IMR-90 (cell line): ENCODE results near the gene IFFO2. TPM values are rescaled to one million over a fixed set of nuclear protein-coding genes. Genes with fewer than 3 reads are reported as not detected.

Experiments used
- ATAC-seq: fragments of 200-7000 bp; cut with Tn5 transposase; 2 replicates; pipeline ENCODE4 v1.9.1; 2020; ENCODE audit warnings: low read depth, mild to moderate bottlenecking, moderate library complexity
- BruUV-seq: library from RNA; stranded (reverse); fragments of 400-500 nt; replicated peaks from 2 replicates; lab custom pipeline; 2021; lab: Mats Ljungman, UMichigan
- CTCF ChIA-PET: fragments of 300-600 bp; formaldehyde crosslinking; extraction: SDS; loops from one replicate; lab custom pipeline; 2021; ENCODE audit warnings: antibody characterized with exemption; lab: Yijun Ruan, JAX
- POLR2A ChIA-PET: fragments of 300-600 bp; sonication (Branson Sonifier 250); formaldehyde crosslinking; loops from one replicate; lab custom pipeline; 2022; ENCODE audit warnings: antibody characterized with exemption; ENCODE audit not compliant: unreplicated experiment; lab: Charles Lee
- DNase-seq: peaks from one replicate; pipeline ENCODE4 v3.0.0; 2013
- H2AFZ ChIP-seq: replicated peaks from 2 replicates; pipeline ENCODE3; 2013; ENCODE audit warnings: low read length, mild to moderate bottlenecking; ENCODE audit not compliant: poor library complexity
- H2AK5ac ChIP-seq: 2 replicates; pipeline ENCODE4 v1.6.1; 2013; ENCODE audit warnings: low read depth, low read length, inconsistent platforms
- H2AK9ac ChIP-seq: replicated peaks from 2 replicates; pipeline ENCODE3; 2013; ENCODE audit warnings: mild to moderate bottlenecking, low read depth, low read length, moderate library complexity; ENCODE audit not compliant: poor library complexity
- H2BK120ac ChIP-seq: 2 replicates; pipeline ENCODE4 v1.6.1; 2013; ENCODE audit warnings: low read depth, low read length, inconsistent platforms
- H2BK15ac ChIP-seq: 3 replicates; pipeline ENCODE4 v1.6.1; 2013; ENCODE audit warnings: low read depth, low read length, inconsistent platforms
- H2BK20ac ChIP-seq: 2 replicates; pipeline ENCODE4 v1.6.1; 2013; ENCODE audit warnings: low read depth, mild to moderate bottlenecking, inconsistent platforms, low read length, moderate library complexity
- H2BK5ac ChIP-seq: 2 replicates; pipeline ENCODE4 v1.6.1; 2013; ENCODE audit warnings: mild to moderate bottlenecking, low read depth, low read length, inconsistent platforms; ENCODE audit not compliant: poor library complexity, severe bottlenecking
- H3K14ac ChIP-seq: replicated peaks from 2 replicates; pipeline ENCODE4 v1.6.1; 2013; ENCODE audit warnings: low read depth, low read length, inconsistent platforms
- H3K18ac ChIP-seq: 2 replicates; pipeline ENCODE4 v1.6.1; 2013; ENCODE audit warnings: low read depth, low read length, control low read depth
- H3K23ac ChIP-seq: 2 replicates; pipeline ENCODE4 v1.6.1; 2013; ENCODE audit warnings: low read depth, low read length, inconsistent platforms
- H3K27ac ChIP-seq: 2 replicates; pipeline ENCODE4 v1.5.1; 2013; ENCODE audit warnings: mild to moderate bottlenecking, control low read depth, low read length; ENCODE audit not compliant: insufficient read depth
- H3K27me3 ChIP-seq: 2 replicates; pipeline ENCODE4 v1.6.1; 2013; ENCODE audit warnings: low read length; ENCODE audit not compliant: control insufficient read depth, insufficient read depth
- H3K36me3 ChIP-seq: 2 replicates; pipeline ENCODE4 v1.6.1; 2013; ENCODE audit warnings: low read length, mixed read lengths; ENCODE audit not compliant: control insufficient read depth, insufficient read depth
- H3K4ac ChIP-seq: 2 replicates; pipeline ENCODE4 v1.6.1; 2013; ENCODE audit warnings: low read depth, low read length, inconsistent platforms
- H3K4me1 ChIP-seq: 2 replicates; pipeline ENCODE4 v1.6.1; 2013; ENCODE audit warnings: low read length, mixed read lengths; ENCODE audit not compliant: control insufficient read depth, insufficient read depth
- H3K4me2 ChIP-seq: 2 replicates; pipeline ENCODE4 v1.6.1; 2013; ENCODE audit warnings: low read depth, mild to moderate bottlenecking, control low read depth, low read length, moderate library complexity
- H3K4me3 ChIP-seq: 2 replicates; pipeline ENCODE4 v1.5.1; 2013; ENCODE audit warnings: low read depth, mild to moderate bottlenecking, control low read depth, low read length, moderate library complexity; ENCODE audit not compliant: insufficient read depth
- H3K56ac ChIP-seq: 2 replicates; pipeline ENCODE4 v1.6.1; 2013; ENCODE audit warnings: low read length, inconsistent platforms; ENCODE audit not compliant: insufficient read depth; ENCODE audit errors: extremely low read depth
- H3K79me1 ChIP-seq, 2 experiments: 2 replicates each; pipeline ENCODE4 v1.6.1; 2013; ENCODE audit warnings: low read length in 2 of 2, inconsistent platforms in 1 of 2, low read depth in 1 of 2
- H3K9ac ChIP-seq: 2 replicates; pipeline ENCODE4 v1.6.1; 2013; ENCODE audit warnings: low read depth, low read length, control low read depth
- H3K9me1 ChIP-seq: 2 replicates; pipeline ENCODE4 v1.6.1; 2013; ENCODE audit warnings: low read length, inconsistent platforms; ENCODE audit not compliant: insufficient read depth
- H3K9me3 ChIP-seq: 2 replicates; pipeline ENCODE4 v1.6.1; 2013; ENCODE audit warnings: low read length; ENCODE audit not compliant: control insufficient read depth, insufficient read depth
- H4K20me1 ChIP-seq: 2 replicates; pipeline ENCODE4 v1.6.1; 2013; ENCODE audit warnings: low read length, inconsistent platforms; ENCODE audit not compliant: insufficient read depth
- H4K5ac ChIP-seq: 2 replicates; pipeline ENCODE4 v1.6.1; 2013; ENCODE audit warnings: mild to moderate bottlenecking, low read depth, low read length, control low read depth
- H4K8ac ChIP-seq, 2 experiments: 2 replicates each; pipeline ENCODE4 v1.6.1; 2013; ENCODE audit warnings: low read depth in 2 of 2, low read length in 2 of 2, control low read depth in 1 of 2, inconsistent platforms in 1 of 2
- H4K91ac ChIP-seq: 2 replicates; pipeline ENCODE4 v1.6.1; 2013; ENCODE audit warnings: low read depth, low read length, inconsistent platforms; ENCODE audit not compliant: insufficient read depth
- BHLHE40 ChIP-seq: fragments of 150-350 bp; IDR thresholded peaks from 2 replicates; pipeline ENCODE4 v1.6.1; 2016; ENCODE audit warnings: mild to moderate bottlenecking, low read depth, low read length
- FOS ChIP-seq: fragments of 150-350 bp; IDR thresholded peaks from 2 replicates; pipeline ENCODE4 v1.6.1; 2016; ENCODE audit warnings: low read depth, low read length
- MXI1 ChIP-seq: IDR thresholded peaks from 2 replicates; pipeline ENCODE4 v1.6.1; 2012; ENCODE audit warnings: low read depth, mild to moderate bottlenecking, low read length, moderate library complexity, borderline replicate concordance
- NFE2L2 ChIP-seq: fragments of 150-350 bp; IDR thresholded peaks from 2 replicates; pipeline ENCODE4 v1.6.1; 2016; ENCODE audit warnings: low read depth, mild to moderate bottlenecking, low read length
- RAD21 ChIP-seq: IDR thresholded peaks from 2 replicates; pipeline ENCODE4 v1.6.1; 2012; ENCODE audit warnings: low read length, improper control_type of control experiment
- SMC3 ChIP-seq: fragments of 150-350 bp; IDR thresholded peaks from 2 replicates; pipeline ENCODE4 v1.6.1; 2016; ENCODE audit warnings: low read depth, mild to moderate bottlenecking, antibody characterized with exemption, low read length, moderate library complexity
- WGBS, 2 experiments: methylation state at CpG; one replicate each; pipeline versions ENCODE4 v1.1.5 to v1.1.7; 2013; ENCODE audit warnings: missing lambda C conversion rate in 2 of 2; ENCODE audit not compliant: insufficient read length in 1 of 2; ENCODE audit errors: extremely low coverage in 2 of 2; 5-methylcytosine and 5-hydroxymethylcytosine counted together
- dilution Hi-C: fragments of 300-500 bp; cut with HindIII; formaldehyde crosslinking; loops from one replicate; pipeline ENCODE4 v1.14.3; 2018; ENCODE audit warnings: low sequenced_read_pairs; ENCODE audit not compliant: unreplicated experiment
- in situ Hi-C: fragments of 300-500 bp; cut with MboI; formaldehyde crosslinking; loops from 3 replicates; pipeline ENCODE4 v1.14.3; 2019; ENCODE audit warnings: low sequenced_read_pairs, inconsistent platforms, mixed read lengths
- intact Hi-C: fragments of 100-400 bp; cut with micrococcal nuclease; formaldehyde crosslinking; loops from 2 replicates; pipeline ENCODE4 v1.10.0; 2022
- polyA plus RNA-seq, 3 experiments: library from polyadenylated mRNA; depleted of rRNA; stranded (reverse); fragments of >200 nt; gene quantifications; 2 replicates each; pipeline ENCODE4 v1.2.3, GENCODE V29; 2012; ENCODE audit warnings: low replicate concordance in 1 of 3
- total RNA-seq: library from RNA; depleted of rRNA; stranded (reverse); fragments of >200 nt; gene quantifications from 2 replicates; pipeline ENCODE4 v1.2.3, GENCODE V29; 2012
- TF ChIP-seq, protein P1 (sequence below): fragments of 150-350 bp; IDR thresholded peaks from 2 replicates; pipeline ENCODE4 v1.6.1; 2017; ENCODE audit warnings: mild to moderate bottlenecking, antibody characterized with exemption, low read length, low read depth

IFFO2 gene
- total and polyA plus RNA-seq, 2 of the 4 experiments (the other 2 are of a cell fraction): 14.5 to 18.2 TPM

DNA sequence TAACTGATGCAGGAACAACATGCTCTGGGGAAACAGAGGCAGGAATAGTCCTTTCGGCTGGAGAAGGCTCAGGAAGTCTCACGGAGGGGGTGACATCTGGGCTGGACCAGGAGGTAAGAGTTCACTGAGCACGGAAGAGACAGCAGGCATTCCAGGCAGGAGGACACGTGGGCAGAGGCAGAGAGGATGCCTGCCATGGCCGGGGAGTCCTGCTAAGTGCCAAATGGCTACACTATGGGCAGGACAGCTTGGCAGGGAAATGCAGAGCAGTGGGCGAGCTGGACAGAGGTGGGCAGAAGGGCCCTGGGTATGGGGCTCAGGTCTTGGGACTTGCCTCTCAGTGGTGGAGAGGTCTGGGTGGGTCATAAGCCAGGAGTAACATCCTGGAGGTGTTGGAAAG, 71.7 kb downstream of the IFFO2 start:
- Histone ChIP-seq H2BK120ac (no peak overlapping the region), H4K20me1 (no peaks in the 10 kb centered on the region; the same call in none of the 2 replicates), H4K8ac (no peak overlapping the region), H2AK5ac (no peak overlapping the region), H3K4me3 (no peak overlapping the region), H3K9ac (no peak overlapping the region), H2BK5ac (no peak overlapping the region), H3K36me3 (peaks cover 3% of the 10 kb centered on the region; the same call in 1 of the 2 replicates), H2AFZ (no peak overlapping the region), H3K27ac (no peak overlapping the region), H3K23ac (no peak overlapping the region), H2BK20ac (no peak overlapping the region), H4K5ac (no peak overlapping the region), H2BK15ac (no peak overlapping the region), H3K9me3 (no peaks in the 10 kb centered on the region), H3K56ac (no peak overlapping the region), H3K27me3 (no peaks in the 10 kb centered on the region), H2AK9ac (peak overlapping the region; percentile 75), H3K4me1 (peaks cover 6% of the 10 kb centered on the region), H3K14ac (no peak overlapping the region), H3K18ac (no peak overlapping the region), H3K79me1 (no peaks in the 10 kb centered on the region), H3K9me1 (peaks cover 5% of the 10 kb centered on the region; the same call in 1 of the 2 replicates), H3K4ac (no peak overlapping the region), H3K4me2 (no peak overlapping the region), H4K91ac (no peak overlapping the region)
- dilution Hi-C loops (no loop called here), intact Hi-C loops (loop anchor here (1.0 kb wide), 1 partner anchor 207 kb away; no protein-coding TSS in a partner anchor), in situ Hi-C loops (no loop called here)
- BruUV-seq: no TSS peak
- ATAC-seq (no peak), DNase-seq (no peak)
- CTCF ChIA-PET: interaction anchor here (0.6 to 2.5 kb wide), 8 partner anchors 9 to 276 kb away, joined by 3 to 7 read pairs (median 4); no protein-coding TSS in a partner anchor
- WGBS, 2 experiments: 80% methylated on average over 6 of the region's 6 CpGs; no CpG with 5 or more reads in 1 of the 2 experiments
- TF ChIP-seq, protein P1, sequence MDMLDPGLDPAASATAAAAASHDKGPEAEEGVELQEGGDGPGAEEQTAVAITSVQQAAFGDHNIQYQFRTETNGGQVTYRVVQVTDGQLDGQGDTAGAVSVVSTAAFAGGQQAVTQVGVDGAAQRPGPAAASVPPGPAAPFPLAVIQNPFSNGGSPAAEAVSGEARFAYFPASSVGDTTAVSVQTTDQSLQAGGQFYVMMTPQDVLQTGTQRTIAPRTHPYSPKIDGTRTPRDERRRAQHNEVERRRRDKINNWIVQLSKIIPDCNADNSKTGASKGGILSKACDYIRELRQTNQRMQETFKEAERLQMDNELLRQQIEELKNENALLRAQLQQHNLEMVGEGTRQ: no peak
- no peak for TF ChIP-seq FOS
- TF ChIP-seq NFE2L2: no peak
- TF ChIP-seq SMC3: no peak
- TF ChIP-seq RAD21: no peak
- TF ChIP-seq MXI1: no peak
- TF ChIP-seq BHLHE40: no peak
- POLR2A ChIA-PET: no interaction called here
